HG02763 (cell line): ENCODE data around the gene WASHC2C.
A peak's percentile ranks its signal among the peaks of the same experiment; 100 is the strongest.
"Not testable (repeated sequence)": the region's sequence is repeated elsewhere in the genome, so short reads cannot be mapped to it uniquely, and the experiment has no call there.

Experiments used
- ATAC-seq: cut with Tn5 transposase; IDR thresholded peaks from one replicate; pipeline ENCODE4 v1.9.1; 2021; ENCODE audit warnings: mild to moderate bottlenecking, moderate library complexity; ENCODE audit not compliant: unreplicated experiment

WASHC2C gene, protein sequence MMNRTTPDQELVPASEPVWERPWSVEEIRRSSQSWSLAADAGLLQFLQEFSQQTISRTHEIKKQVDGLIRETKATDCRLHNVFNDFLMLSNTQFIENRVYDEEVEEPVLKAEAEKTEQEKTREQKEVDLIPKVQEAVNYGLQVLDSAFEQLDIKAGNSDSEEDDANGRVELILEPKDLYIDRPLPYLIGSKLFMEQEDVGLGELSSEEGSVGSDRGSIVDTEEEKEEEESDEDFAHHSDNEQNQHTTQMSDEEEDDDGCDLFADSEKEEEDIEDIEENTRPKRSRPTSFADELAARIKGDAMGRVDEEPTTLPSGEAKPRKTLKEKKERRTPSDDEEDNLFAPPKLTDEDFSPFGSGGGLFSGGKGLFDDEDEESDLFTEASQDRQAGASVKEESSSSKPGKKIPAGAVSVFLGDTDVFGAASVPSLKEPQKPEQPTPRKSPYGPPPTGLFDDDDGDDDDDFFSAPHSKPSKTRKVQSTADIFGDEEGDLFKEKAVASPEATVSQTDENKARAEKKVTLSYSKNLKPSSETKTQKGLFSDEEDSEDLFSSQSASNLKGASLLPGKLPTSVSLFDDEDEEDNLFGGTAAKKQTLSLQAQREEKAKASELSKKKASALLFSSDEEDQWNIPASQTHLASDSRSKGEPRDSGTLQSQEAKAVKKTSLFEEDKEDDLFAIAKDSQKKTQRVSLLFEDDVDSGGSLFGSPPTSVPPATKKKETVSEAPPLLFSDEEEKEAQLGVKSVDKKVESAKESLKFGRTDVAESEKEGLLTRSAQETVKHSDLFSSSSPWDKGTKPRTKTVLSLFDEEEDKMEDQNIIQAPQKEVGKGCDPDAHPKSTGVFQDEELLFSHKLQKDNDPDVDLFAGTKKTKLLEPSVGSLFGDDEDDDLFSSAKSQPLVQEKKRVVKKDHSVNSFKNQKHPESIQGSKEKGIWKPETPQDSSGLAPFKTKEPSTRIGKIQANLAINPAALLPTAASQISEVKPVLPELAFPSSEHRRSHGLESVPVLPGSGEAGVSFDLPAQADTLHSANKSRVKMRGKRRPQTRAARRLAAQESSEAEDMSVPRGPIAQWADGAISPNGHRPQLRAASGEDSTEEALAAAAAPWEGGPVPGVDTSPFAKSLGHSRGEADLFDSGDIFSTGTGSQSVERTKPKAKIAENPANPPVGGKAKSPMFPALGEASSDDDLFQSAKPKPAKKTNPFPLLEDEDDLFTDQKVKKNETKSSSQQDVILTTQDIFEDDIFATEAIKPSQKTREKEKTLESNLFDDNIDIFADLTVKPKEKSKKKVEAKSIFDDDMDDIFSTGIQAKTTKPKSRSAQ (N-terminal part only)

GRCh38 chr10:45726703-45727420 is at the start of gene WASHC2C:
Gene WASHC2C (plus strand): TSS chr10:45727266. CDS start chr10:45727318, 52 bp downstream.
- ATAC-seq: peak; percentile 91

- ATAC-seq: not testable (repeated sequence)
Observed at GRCh38 chr10:45678467-45678866, 48.6 kb upstream of the WASHC2C start.

- peak; percentile 84 for ATAC-seq
Observed at GRCh38 chr10:45710200-45710796, 16.8 kb upstream of the WASHC2C start.

GRCh38 chr10:45711223-45711622 is 15.8 kb upstream of the WASHC2C start:
- ATAC-seq: not testable (repeated sequence)

DNA sequence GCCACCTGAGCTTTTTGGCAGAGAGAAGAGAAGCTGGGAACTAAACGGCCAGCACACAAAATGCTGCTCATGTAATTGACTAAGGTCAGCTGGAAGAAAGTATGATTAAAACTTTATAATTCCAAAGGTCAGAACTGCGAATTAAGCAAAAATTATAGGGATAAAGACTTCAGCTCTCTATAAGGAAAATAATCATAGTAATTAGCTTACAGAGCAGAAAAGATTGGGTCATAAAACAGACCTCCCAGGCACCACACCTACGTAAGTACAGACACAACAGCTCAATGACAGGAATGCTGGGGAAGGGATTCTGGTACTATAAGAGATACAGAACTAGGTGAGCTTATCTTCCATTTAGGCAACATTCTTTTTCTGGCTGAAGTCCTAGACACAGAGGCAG is 10.0 kb upstream of the WASHC2C start:
- ATAC-seq: not testable (repeated sequence)

DNA sequence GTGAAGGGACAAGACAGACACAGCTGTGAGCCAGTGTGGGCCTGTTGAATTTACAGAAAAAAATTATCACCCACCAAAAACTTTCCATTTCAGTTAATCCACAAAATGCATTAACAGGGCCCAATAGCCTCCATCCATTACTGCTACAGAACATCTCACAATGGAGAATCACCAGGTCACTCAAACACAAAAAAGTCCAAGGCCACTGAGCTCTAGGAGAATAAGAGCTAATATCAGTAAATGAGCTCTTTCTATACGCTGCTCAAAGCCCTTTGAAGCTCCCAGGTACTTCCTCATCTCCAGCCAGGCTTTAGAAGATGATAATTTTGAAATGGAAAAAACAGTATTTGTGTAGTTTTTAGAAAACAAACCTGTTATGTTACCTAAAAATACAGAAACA is 9.4 kb upstream of the WASHC2C start:
- ATAC-seq: not testable (repeated sequence)

- ATAC-seq: not testable (repeated sequence)
Observed at GRCh38 chr10:45721503-45721902, 5.6 kb upstream of the WASHC2C start.

DNA sequence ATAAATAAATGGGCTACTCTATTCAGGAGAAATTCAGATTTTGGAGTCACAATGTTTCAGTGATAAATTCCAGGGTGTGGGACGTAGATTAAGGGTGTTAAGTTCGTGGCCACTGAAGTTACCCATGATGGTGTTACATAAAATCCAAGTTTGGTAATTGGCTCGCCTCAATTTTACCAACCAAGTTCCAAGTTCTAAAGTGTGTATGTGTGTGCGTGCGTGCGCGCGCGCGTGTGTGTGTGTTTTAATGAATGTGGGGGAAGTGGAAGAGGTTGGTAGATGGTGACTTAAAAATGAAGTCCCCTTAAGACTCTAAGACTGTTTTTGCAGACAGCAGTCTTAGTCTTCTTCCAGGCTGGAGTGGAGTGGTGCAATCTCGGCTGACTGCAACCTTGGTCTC is 3.2 kb upstream of the WASHC2C start:
- not testable (repeated sequence) for ATAC-seq

DNA sequence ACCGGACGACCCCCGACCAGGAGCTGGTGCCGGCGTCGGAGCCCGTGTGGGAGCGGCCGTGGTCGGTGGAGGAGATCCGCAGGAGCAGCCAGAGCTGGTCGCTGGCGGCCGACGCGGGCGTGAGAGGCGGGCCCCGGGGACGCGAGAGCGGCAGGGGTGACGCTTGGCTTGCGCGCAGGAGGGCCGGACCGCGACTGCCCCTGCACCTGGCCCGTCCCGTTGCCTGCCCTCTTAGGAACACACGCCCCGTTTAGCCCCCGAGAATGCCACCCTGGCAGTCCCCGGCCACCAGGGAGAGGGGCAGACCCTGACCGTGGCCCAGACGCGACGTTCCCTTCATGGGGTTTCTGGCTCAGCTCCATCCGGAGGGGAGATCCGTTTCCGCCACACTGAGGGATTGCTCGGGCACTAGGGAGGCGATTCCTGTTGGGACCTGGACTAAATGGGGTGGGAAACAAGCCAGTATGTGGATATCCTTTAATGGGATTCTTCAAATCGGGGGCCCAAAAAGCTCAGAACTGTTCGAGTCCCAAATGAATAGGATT is 427 bp downstream of the WASHC2C start:
- peak; percentile 57 for ATAC-seq

DNA sequence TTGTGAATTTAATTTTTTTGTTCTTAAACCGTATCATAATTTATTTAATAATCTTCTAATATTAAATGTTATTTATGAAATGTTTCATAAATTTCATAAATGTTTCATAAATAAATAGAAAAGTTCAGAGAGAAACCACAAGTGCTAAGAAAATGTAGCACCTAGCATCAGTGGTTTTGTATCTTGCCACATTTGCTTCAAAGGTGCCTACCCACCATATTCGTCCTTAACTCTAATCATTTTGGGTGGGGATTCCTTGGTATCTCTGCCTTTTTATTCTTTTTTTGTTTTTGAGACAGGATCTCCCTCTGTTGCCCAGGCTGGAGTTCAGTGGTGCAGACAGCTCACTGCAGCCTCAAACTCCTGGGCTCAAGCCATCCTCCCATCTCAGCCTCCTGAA is 7.4 kb downstream of the WASHC2C start:
- not testable (repeated sequence) for ATAC-seq

DNA sequence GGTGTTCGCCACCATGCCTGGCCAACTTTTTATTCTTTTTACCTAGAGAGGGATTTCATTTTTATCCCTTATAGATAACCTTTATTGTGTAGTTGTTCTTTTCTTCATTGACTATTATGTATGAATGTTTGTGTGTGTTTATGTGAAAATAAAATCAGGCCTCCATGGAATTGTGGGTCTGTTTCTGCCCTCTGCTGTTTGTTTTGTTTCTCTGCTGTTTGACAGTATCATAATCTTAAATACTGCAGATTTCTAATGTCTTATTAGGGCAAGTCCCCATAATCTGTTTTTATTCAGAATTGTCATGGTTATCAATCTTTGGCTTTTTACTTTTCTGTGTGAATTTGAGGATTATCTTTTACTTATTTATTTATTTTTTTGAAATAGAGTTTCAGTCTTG is 7.8 kb downstream of the WASHC2C start:
- ATAC-seq: not testable (repeated sequence)

- ATAC-seq: not testable (repeated sequence)
Observed at GRCh38 chr10:45741559-45741958, 14.5 kb downstream of the WASHC2C start.

DNA sequence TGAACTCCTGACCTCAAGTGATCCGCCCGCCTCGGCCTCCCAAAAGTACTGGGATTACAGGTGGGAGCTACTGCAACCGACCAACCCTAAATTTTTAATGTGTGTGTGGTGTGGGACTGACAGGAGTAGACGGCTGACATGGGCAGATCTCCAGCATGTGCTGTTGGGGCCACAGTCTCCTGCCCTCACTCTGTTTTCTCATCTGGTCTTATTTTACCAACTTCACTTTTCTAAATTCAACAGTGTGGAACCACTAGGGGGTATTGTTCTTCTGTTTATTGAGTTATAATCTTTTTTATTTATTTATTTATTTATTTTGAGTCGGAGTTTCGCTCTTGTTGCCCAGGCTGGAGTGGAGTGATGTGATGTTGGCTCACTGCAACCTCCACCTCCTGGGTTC is 14.9 kb downstream of the WASHC2C start:
- ATAC-seq: not testable (repeated sequence)

DNA sequence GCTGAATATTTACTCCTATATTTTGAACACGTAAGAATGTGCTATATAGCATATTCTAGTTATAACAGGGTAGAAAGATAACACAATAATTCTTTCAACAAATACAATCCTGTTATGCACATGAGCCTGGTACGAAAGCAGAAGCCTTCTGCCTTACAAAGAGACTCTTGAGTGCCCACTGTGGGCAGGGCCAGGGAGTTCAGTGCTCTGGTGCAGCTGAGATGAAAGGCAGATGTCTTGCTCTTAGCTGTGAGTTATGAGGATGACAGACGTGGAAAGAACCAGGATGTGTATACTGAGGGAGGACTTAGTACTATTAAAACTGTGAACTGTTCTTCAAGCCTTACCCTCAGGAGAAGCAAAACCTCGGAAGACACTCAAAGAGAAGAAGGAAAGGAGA is 24.1 kb downstream of the WASHC2C start:
- ATAC-seq: not testable (repeated sequence)

DNA sequence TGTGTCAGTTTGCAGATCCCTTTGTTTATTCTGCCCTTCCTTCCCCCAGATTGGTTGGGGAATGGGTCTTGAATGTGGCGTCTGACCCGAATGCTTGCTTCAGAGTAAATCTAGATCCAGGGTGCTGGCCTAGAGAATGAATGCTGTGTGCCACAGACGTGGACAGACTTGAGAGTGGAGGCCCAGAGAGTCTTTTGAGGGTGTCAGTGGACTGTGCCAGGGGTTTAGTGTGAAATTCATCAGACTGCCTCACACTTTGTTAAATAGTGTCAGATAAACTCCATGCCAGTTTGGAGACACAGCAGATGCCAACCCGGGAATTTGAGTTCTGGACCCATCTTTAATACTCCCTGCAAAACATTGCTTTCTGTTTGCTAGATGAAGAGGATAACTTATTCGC is 25.1 kb downstream of the WASHC2C start:
- ATAC-seq: not testable (repeated sequence)

DNA sequence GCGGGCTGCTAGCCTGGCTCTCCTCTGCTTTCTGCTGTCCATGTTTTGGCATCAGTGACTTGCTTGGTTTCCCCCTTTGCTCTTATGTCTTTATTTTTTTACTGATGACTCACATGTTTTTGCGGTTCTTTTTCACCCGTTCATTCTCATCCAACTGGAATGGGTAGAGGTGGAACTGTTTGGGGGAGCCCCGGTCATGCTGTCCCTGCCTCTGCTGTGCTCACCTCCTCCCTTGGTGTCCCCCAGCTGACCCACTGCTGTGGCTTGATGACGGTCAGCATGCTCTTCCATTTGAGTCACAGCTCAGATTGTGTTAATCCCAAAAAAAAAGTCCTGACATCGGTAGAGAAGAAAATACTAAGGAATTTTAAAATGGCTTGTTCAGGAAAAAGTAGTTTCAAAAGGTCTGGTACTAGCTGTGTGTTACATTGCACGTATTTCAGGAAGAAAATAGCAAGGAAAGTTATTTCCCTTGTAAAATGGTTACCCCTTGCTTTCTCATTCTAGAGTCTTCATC is 27.0 kb downstream of the WASHC2C start:
- not testable (repeated sequence) for ATAC-seq

DNA sequence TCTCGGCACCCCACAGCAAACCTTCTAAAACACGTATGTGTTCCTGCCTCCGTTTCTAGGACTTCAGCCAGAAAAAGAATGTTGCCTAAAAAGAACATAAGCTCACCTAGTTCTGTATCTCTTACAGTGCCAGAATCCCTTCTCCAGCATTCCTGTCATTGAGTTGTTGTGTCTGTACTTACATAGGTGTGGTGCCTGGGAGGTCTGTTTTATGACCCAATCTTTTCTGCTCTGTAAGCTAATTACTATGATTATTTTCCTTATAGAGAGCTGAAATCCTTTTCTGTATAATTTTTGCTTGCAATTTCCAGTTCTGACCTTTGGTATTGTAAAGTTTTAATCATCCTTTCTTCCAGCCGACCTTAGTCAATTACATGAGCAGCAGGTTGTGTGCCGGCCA is 28.0 kb downstream of the WASHC2C start:
- ATAC-seq: not testable (repeated sequence)

- not testable (repeated sequence) for ATAC-seq
Observed at GRCh38 chr10:45756065-45756464, 29.0 kb downstream of the WASHC2C start.
